ENCODE results near the gene GATM. TPM values are rescaled to one million over a fixed set of nuclear protein-coding genes. Genes with fewer than 3 reads are reported as not detected.

Gene GATM
- total and polyA plus RNA-seq, 2 of the 4 experiments (the other 2 are of a cell fraction): 0.10 to 0.18 TPM

GRCh38 chr15:45355860-45356259 is 22.5 kb downstream of the GATM start:
- Histone ChIP-seq H4K91ac (ENCODE audit: insufficient read depth, low read depth, low read length) (no peak overlapping the region), H3K27me3 (ENCODE audit: control insufficient read depth, insufficient read depth, low read length) (peaks cover 2% of the 10 kb centered on the region; the same call in 1 of the 2 replicates), H3K4me1 (ENCODE audit: control insufficient read depth, insufficient read depth, low read length) (no peaks in the 10 kb centered on the region), H4K8ac (ENCODE audit: low read depth in 2 of 2, low read length in 2 of 2) (no peak overlapping the region), H2AFZ (replicated peaks; ENCODE audit: low read length, poor library complexity) (no peak overlapping the region), H2BK15ac (ENCODE audit: low read depth, low read length) (no peak overlapping the region), H3K27ac (ENCODE audit: insufficient read depth, low read length) (no peak overlapping the region), H3K36me3 (ENCODE audit: control insufficient read depth, insufficient read depth, low read length) (no peaks in the 10 kb centered on the region), H3K9ac (ENCODE audit: low read depth, low read length) (no peak overlapping the region), H3K23ac (ENCODE audit: low read depth, low read length) (no peak overlapping the region), H3K4ac (ENCODE audit: low read depth, low read length) (no peak overlapping the region), H4K5ac (ENCODE audit: low read depth, low read length) (no peak overlapping the region), H3K9me3 (ENCODE audit: control insufficient read depth, insufficient read depth, low read length) (no peaks in the 10 kb centered on the region), H2AK5ac (ENCODE audit: low read depth, low read length) (no peak overlapping the region), H3K14ac (replicated peaks; ENCODE audit: low read depth, low read length) (no peak overlapping the region), H2BK20ac (ENCODE audit: low read depth, low read length) (no peak overlapping the region), H3K9me1 (ENCODE audit: insufficient read depth, low read length) (no peaks in the 10 kb centered on the region), H2AK9ac (replicated peaks; ENCODE audit: low read depth, low read length, poor library complexity) (no peak overlapping the region), H2BK120ac (ENCODE audit: low read depth, low read length) (no peak overlapping the region), H3K79me1 (ENCODE audit: low read depth in 1 of 2, low read length in 2 of 2) (no peaks in the 10 kb centered on the region), H4K20me1 (ENCODE audit: insufficient read depth, low read length) (no peaks in the 10 kb centered on the region), H3K18ac (ENCODE audit: low read depth, low read length) (no peak overlapping the region), H3K4me2 (ENCODE audit: low read depth, low read length) (no peak overlapping the region), H3K4me3 (ENCODE audit: insufficient read depth, low read depth, low read length) (no peak overlapping the region), H2BK5ac (ENCODE audit: low read depth, low read length, poor library complexity, severe bottlenecking) (no peak overlapping the region), H3K56ac (ENCODE audit: extremely low read depth, insufficient read depth, low read length) (no peak overlapping the region)
- ATAC-seq (ENCODE audit: low read depth): no peak
- DNase-seq: no peak
- ChIA-PET CTCF (interaction anchor here (0.7 kb wide), 1 partner anchor 218 kb away, joined by 4 read pairs; no protein-coding TSS in a partner anchor), POLR2A (ENCODE audit: unreplicated experiment) (no interaction called here)
- WGBS, 2 experiments (ENCODE audit: extremely low coverage in 2 of 2, insufficient read length in 1 of 2): no CpG with 5 or more reads among the region's 2 CpGs
- dilution Hi-C loops (cut with HindIII; ENCODE audit: low sequenced_read_pairs, unreplicated experiment): no loop called here
- intact Hi-C loops (cut with micrococcal nuclease): no loop called here
- BruUV-seq (replicated peaks): no TSS peak
- in situ Hi-C loops (cut with MboI; ENCODE audit: low sequenced_read_pairs): no loop called here
- no peak for TF ChIP-seq CHD1 (IDR thresholded peaks at IDR 0.05; ENCODE audit: low read depth, low read length)
- TF ChIP-seq MXI1 (IDR thresholded peaks at IDR 0.05; ENCODE audit: borderline replicate concordance, low read depth, low read length): no peak
- no peak for TF ChIP-seq POLR2A (IDR thresholded peaks at IDR 0.05; ENCODE audit: low read depth, low read length)
- TF ChIP-seq USF2 (IDR thresholded peaks at IDR 0.05; ENCODE audit: low read depth, low read length): no peak
- no peak for TF ChIP-seq MAZ (IDR thresholded peaks at IDR 0.05; ENCODE audit: borderline replicate concordance, low read depth, low read length)
- no peak for TF ChIP-seq SMC3 (IDR thresholded peaks at IDR 0.05; ENCODE audit: low read depth, low read length)
- no peak for TF ChIP-seq MAFK (IDR thresholded peaks at IDR 0.05; ENCODE audit: low read depth, low read length)
- TF ChIP-seq NFE2L2 (IDR thresholded peaks at IDR 0.05; ENCODE audit: low read depth, low read length): no peak
